RWPE1 (cell line): ENCODE results near the gene UBE2G1.

Experiments
- CTCF ChIA-PET: fragments of 350-600 bp; sonication (Branson Sonifier 250); formaldehyde crosslinking; extraction: SDS; loops from one replicate; lab custom pipeline; 2021; lab: Yijun Ruan, JAX
- POLR2A ChIA-PET: fragments of 400-600 bp; formaldehyde crosslinking; extraction: SDS; loops from one replicate; lab custom pipeline; 2020; ENCODE audit warnings: antibody characterized with exemption; ENCODE audit not compliant: low non-redundant PET; lab: Yijun Ruan, JAX
- DNase-seq: peaks from one replicate; pipeline ENCODE4 v3.0.0; 2012; ENCODE audit warnings: low spot score
- H3K27ac ChIP-seq: fragments of 450-650 bp; 2 replicates; pipeline ENCODE4 v1.5.1; 2017
- TF ChIP-seq, protein P1 (sequence below): fragments of 450-650 bp; conservative IDR thresholded peaks from 2 replicates; pipeline ENCODE4 v1.5.1; 2017; ENCODE audit warnings: low read depth, mild to moderate bottlenecking

The UBE2G1 gene

DNA sequence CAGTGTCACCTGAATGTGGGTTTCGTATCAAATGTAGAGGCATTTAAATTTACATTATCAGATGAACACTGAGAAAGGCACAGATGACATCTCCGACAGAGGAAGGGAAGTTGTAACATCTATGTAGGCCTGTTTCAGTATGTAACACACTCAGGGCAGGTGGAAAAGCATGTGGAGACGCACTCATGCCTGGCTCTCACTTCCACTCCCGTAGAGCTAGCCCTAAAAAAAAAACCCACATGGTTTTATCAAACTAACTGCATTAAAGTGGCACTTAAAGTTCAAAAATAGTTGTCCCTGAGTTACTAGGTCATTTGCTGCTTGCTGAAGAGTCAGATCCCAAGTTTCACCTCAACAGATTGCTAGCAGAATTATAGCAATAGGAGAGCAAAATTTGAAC lies 96.6 kb downstream of the UBE2G1 start:
- TF ChIP-seq, protein P1, sequence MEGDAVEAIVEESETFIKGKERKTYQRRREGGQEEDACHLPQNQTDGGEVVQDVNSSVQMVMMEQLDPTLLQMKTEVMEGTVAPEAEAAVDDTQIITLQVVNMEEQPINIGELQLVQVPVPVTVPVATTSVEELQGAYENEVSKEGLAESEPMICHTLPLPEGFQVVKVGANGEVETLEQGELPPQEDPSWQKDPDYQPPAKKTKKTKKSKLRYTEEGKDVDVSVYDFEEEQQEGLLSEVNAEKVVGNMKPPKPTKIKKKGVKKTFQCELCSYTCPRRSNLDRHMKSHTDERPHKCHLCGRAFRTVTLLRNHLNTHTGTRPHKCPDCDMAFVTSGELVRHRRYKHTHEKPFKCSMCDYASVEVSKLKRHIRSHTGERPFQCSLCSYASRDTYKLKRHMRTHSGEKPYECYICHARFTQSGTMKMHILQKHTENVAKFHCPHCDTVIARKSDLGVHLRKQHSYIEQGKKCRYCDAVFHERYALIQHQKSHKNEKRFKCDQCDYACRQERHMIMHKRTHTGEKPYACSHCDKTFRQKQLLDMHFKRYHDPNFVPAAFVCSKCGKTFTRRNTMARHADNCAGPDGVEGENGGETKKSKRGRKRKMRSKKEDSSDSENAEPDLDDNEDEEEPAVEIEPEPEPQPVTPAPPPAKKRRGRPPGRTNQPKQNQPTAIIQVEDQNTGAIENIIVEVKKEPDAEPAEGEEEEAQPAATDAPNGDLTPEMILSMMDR = no peak
- ChIA-PET CTCF (interaction anchor here (0.7 kb wide), 1 partner anchor 35 kb away, joined by 6 read pairs; no protein-coding TSS in a partner anchor), POLR2A (no interaction called here)
- no peak for DNase-seq
- H3K27ac ChIP-seq = no peak overlapping the region

DNA sequence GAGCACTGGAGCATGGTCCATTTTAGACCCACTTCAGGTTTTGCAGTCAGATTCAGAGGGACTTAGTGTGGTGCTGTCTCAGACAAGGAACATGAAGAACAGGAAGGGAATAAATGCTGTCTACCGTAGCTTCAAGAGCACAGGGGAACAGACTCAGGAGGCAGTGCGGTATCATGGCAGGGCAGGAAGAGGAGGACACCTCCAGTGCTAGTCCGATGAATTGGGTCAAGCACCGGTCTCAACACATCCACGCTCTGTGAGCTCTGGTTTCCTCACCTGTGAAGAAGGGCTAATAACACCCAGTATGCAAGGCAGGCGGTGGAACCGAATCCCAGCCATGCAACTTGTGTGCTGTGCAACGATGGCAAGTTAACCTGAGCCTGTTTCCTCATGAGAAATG lies 99.1 kb downstream of the UBE2G1 start:
- POLR2A ChIA-PET = no interaction called here
- no peak overlapping the region for H3K27ac ChIP-seq
- CTCF ChIA-PET = interaction anchor here (0.5 kb wide), 1 partner anchor 52 kb away, joined by 4 read pairs; no protein-coding TSS in a partner anchor
- DNase-seq = no peak
- TF ChIP-seq, protein P1 = no peak

DNA sequence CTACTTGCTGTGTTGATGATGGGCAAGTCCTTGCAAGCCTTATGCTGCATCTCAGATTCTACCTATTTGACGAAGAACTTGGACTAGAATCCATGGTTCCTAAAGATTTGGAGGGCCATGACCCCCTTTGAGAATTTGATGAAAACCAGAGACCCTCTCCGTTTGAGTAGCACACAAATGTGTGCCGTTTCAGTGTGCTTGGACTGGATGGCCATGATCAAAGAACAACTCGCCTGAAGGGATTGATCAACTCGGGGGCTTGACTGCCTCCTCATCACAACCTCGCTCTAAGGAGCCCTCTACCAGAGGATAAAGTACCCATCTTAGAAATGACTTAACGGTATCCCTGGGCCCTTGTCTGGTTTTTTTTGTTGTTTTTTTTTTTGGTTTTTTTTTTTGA lies 99.9 kb downstream of the UBE2G1 start:
- no peak for DNase-seq
- ChIA-PET POLR2A (no interaction called here), CTCF (interaction anchor here (0.5 kb wide), 1 partner anchor 51 kb away, joined by 4 read pairs; no protein-coding TSS in a partner anchor)
- H3K27ac ChIP-seq = no peak overlapping the region
- TF ChIP-seq, protein P1 = no peak

DNA sequence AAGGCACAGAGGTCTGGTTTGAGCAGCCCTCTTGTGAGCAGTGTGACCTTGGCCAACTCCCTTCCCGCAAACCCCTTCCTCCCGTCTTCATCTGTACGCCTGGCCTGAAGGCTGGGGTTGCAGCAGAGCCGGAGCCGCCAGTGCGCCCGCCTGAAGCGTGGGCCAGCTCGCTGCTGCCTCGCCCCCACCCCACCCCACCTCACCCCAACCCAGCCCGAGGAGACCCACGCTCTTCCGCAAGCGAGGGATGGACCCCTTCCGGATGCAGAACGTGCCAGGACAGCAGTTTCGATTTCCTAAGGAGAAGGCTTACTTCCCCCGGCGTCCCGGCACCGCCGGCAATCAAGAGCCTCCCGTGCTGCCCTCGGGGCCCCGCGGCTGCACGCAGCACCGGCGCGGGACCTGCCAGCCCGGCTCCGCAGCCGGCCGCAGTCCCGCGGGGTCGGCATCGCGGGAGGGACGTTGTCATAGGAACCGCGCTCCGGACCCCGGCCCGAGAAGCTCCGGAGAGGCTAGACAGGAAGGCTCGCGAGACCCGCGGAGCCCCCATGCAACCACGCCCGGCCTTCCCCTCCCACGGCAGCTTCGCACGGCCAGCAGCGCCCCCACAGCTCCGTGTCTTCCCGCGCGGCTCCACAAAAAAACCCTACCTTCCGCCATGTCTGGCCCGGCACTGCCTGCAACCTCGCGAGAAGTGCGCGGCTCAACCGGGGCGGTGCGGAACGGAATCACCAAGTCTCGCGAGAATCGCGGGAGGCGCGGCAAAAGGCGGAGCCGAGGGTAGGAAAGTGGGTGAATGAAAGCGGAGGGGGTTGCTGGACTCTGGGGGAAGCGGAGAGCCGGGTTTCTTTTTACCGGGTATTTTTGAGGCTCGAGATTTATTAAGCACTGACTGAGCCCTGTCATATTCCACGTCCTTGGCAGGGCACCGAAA lies 102.9 kb downstream of the UBE2G1 start, which contains the start of gene ANKFY1:
TSS of gene ANKFY1 (minus strand) at position 698 of the 934 bp plus-strand sequence. CDS start at position 660, 38 bp downstream.
- DNase-seq = peak; percentile 98
- ChIA-PET POLR2A (interaction anchor here (1.1 kb wide), 1 partner anchor 41 kb away, joined by 3 read pairs; no protein-coding TSS in a partner anchor), CTCF (interaction anchor here (0.6 kb wide), 3 partner anchors 19 to 36 kb away, joined by 3 read pairs; no protein-coding TSS in a partner anchor)
- peak within 1 kb of the TSS; percentile 77 for H3K27ac ChIP-seq
- TF ChIP-seq, protein P1 = no peak

DNA sequence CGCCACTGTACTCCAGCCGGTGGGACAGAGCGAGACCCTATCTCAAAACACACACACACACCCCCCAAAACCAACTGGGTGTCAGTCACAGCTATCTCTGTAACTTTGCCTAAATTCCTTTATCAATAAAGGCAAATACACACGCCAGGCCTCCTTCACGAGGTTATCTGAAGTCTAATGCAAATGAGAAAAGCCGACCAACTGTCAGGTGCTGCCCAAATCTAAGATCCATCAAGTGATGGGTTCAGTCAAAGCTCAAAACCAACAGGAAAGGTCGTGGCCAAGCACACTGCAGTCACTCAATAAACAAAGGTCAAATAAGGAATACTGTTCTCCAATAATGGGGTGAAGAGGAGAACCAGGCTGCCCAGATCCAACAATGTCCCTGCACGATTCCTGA lies 103.8 kb downstream of the UBE2G1 start:
- TF ChIP-seq, protein P1 = no peak
- no peak for DNase-seq
- CTCF ChIA-PET = interaction anchor here (0.7 kb wide), 1 partner anchor 32 kb away, joined by 5 read pairs; no protein-coding TSS in a partner anchor
- H3K27ac ChIP-seq = peak overlapping the region; percentile 77
- POLR2A ChIA-PET = interaction anchor here (1.1 kb wide), 1 partner anchor 40 kb away, joined by 3 read pairs; no protein-coding TSS in a partner anchor

DNA sequence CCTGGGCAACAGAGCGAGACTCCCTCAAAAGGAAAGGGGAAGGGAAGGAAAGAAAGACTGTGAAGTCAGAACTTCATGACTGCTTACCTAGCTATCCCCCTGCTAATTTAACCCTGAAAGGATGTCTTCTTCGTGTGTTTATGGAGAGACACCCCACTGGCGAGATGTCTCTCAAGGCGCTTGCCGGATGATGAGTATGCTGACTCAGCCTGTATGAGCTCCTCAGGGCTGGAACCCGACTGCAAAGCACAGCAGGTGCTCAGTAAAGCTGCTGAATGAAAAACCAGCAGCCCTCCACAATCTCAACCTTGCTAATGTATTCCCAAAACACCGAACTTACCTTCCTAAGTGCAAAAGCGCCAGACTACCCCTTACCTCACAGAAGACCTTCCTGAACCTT lies 105.0 kb downstream of the UBE2G1 start:
- ChIA-PET POLR2A (no interaction called here), CTCF (interaction anchor here (1.4 kb wide), 1 partner anchor 12 kb away, joined by 6 read pairs; no protein-coding TSS in a partner anchor)
- H3K27ac ChIP-seq = peak overlapping the region; percentile 4; the same call in 1 of the 2 replicates
- TF ChIP-seq, protein P1 = no peak
- DNase-seq = no peak
